HG03139 (cell line): ENCODE results near the gene RNF181.
"Not testable (repeated sequence)": the region's sequence is repeated elsewhere in the genome, so short reads cannot be mapped to it uniquely, and the experiment has no call there.

Source experiments
- ATAC-seq: cut with Tn5 transposase; IDR thresholded peaks from one replicate; pipeline ENCODE4 v1.9.1; 2021; ENCODE audit not compliant: unreplicated experiment

The RNF181 gene, protein sequence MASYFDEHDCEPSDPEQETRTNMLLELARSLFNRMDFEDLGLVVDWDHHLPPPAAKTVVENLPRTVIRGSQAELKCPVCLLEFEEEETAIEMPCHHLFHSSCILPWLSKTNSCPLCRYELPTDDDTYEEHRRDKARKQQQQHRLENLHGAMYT

DNA sequence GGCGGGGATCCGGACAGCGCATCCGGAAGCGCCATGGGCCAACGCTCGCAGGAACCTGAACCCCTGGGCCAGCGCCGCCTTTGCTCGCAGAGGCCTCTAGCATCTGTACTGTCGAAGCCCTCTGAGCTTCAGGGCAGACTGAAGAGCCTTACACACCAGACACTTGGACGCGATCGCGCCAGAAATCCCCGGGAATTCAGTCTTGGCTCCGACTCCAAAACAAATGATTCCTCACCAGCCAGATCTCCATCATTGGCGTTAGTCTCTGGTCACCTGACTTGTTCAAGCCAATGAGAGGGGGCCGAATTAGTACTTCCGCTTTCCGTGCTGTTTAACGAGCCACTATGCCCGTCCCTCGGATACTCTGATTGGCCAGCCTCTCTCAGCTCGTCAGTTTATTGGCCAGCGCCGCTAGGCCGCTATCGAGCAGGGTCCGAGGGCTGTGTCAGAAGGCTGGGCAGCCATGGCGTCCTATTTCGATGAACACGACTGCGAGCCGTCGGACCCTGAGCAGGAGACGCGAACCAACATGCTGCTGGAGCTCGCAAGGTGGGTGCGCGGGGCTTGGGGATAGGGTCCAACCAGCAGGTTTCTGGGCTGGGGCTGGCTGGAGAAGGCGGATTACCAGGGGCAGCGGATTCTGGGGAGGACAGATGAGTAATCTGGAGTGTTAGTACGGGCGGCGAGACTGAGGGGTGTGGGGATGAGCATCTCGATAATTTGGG is at the start of gene RNF181:
RNF181 (plus strand) TSS at position 445 of the 725 bp plus-strand sequence; CDS start at position 464, 19 bp downstream.
- peak; percentile 99 for ATAC-seq

DNA sequence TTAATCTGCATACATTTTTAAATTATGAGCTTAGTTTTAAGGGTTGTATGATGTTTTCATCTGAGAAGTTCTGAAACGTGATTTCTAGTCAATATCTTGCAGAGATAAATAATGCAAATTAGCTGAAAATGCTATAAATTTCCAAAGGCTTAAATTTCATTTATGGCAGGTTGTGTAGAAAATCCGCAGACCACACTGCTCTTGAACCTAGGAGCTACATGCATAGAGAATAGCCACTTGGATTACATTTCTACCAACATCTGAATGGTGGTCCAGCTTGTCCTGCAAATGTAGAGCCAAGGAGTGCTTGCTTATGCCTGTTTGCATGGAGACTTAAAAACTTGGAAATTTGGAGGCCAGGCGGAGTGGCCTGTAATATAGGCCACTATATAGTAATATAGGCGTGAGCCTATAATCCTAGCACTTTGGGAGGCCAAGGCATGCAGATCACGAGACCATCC is 49.7 kb upstream of the RNF181 start:
- no peak for ATAC-seq

DNA sequence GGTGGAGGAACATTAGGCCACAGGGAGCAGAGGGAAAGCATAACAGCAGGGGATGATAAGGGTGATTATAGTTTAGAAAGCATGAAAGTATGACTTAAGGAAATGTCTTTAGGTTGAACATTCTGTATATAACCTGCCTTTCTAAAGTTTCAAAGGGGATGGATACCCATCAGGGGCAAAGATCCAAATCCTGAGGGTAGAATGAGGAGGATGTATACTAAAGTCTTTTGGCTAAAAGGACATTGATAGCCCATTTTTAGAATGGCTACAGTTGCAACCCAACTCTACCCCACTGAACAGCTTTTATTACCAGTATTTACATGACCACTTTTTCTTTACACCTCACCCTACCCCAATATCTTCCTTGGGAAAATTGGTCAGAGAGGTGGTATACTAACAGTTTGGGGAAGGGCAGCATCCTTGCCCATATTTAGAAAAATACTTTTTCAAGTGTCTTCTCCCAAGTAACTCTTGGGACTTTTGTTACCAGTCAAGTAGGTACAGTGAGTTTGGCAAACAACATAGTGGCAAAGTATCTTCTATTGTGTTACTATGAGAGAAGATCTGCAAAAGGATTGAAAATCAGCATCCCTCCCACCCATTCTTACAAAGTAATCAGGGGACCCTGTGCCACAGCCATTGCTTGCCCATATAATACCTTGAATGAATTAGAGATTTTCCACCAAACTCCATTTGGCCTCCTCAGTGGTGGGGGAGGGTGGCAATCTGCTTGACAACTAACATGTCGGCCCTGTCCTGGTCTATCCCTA is 48.3 kb upstream of the RNF181 start:
- ATAC-seq = no peak

DNA sequence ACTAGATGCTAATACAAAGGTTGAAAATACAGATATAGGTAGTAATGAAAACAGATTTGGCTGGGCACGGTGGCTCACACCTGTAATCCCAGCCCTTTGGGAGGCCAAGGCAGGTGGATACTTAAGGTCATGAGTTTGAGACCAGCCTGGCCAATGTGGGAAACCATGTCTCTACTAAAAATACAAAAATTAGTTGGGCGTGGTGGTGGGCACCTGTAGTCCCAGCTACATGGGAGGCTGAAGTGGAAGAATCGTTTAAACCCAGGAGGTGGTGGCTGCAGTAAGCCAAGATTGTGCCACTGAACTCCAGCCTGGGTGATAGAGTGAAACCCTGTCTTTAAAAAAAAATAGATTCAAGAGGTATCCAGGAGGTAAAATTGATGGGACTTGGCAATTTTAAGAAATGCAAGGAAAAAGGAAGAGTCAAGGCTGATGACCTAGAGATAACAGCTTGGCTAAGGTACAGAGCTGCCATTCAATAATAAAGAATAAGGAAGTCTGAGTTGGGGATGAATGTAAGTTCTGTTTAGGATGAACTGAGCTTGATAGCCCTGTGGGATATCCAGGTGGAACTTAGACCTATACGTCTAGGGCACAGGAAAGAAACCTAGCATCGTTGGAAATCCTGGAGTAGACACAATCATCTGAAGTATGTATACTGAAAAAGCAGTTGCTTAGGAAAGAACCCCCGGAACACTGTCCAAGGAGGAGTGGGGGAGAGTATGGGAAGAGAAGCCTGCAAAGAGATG is 47.5 kb upstream of the RNF181 start:
- no peak for ATAC-seq

DNA sequence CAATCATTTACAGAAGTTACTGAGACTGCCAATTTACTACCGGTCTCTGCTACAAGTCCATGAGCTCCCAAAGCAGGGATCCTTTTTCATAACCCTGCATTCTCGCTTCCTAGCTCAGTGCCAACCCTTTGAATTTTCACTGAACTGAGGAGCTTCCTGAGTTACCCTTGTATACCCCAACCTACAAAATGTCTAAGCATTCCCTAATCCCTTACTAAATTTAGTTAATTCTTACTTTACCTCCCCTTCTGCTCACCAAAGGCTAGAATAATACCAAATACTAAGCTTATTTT is 47.0 kb upstream of the RNF181 start:
- no peak for ATAC-seq

DNA sequence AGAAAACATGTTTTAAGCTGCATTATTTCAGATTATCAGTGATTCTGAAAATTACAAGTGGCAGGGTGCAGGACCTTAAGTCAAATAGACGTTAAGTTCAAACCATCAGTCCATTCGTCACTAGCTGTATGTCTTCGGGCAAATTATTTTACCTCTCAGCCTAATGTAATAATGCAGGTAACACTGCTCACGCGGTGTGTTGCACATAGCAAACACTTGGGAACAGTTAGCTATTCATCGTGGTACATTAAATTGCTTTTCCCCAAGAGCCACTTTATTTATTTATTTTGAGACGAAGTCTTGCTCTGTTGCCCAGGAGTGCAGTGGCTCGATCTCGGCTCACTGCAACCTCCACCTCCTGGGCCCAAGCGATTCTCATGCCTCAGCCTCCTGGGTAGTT is 46.5 kb upstream of the RNF181 start:
- ATAC-seq = no peak

DNA sequence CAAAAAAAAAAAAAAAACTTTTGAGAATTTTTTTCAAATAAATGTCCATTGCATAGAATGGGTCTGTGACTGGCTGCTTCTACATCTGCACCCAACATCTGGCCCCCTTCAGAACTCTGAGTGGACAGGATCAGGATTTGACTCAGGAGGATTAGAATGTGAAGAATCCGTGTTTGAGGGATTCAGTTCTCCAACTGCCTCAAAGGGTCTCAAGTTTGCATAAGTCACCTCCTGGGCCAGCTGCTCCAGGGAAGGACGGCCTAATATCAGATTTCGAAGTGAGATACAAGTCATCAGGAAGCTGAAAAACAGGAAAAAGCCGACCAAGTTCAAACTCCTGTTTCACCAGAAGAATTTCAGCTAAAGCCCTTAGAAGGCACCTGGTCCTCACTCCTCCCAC is 45.7 kb upstream of the RNF181 start:
- ATAC-seq = no peak

DNA sequence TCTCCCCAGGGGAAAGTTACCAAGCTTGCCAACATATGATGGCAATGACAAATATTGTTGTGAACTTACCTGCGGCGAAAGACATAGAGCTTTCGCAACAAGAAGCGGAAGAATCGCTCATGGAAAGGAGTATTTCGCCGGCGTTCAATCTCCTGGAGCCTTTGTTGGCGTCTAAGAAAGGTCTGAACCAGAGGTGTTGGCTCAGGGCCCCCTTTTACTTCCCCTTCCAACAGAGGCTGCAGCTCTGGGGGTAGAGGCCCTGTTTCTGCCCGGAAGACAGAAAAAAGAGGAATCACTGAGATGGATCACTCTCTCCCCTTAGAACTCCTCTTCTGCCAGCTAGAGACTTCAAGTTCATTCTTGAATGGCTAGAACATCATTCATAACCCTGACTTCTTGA is 45.1 kb upstream of the RNF181 start:
- no peak for ATAC-seq

DNA sequence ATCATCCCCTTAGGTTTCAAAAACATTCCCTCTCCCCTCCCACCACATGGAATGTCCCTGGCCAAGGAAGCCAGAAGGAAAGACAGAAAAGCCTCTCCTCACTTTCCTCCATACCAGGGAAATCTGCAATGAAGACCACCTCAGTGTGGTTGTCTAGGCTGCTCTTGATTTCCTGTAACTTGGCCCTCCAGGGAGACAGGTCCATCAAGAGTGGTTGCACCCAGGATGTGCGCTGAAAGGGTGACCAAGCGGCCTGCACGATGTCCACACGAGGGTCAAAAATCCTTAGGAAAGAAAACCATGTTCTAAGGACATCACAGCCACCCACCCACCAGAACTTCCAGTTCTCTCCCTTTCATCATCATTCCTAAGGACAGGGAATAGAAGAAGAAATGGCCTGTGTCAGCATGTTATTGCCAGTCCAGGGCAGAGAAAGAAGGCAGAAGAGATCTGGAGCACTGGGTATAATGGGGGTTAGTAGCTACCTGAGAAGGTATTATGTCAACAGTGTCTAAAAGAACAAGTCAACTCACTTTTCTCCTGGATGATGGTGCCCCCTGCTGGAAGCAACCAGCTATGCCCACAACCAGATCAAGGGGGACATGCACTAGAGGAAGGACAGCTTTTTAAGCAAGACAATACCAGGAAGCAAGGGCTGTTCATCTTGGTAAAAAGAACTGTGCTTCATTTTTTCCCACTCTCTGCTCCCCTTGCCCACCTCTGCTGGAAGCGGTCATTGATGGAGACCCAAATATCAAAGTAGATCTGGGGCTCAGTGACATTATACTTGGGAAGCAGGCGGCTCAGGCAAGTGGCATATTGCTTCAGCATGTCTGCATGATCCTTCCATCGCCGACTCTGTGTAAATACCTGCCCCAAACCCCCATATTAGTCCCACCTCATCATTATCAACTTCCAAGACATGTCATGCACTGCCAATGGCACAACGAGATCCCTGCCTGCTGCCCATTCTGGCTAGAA is 43.6 kb upstream of the RNF181 start:
- ATAC-seq = peak; percentile 72

DNA sequence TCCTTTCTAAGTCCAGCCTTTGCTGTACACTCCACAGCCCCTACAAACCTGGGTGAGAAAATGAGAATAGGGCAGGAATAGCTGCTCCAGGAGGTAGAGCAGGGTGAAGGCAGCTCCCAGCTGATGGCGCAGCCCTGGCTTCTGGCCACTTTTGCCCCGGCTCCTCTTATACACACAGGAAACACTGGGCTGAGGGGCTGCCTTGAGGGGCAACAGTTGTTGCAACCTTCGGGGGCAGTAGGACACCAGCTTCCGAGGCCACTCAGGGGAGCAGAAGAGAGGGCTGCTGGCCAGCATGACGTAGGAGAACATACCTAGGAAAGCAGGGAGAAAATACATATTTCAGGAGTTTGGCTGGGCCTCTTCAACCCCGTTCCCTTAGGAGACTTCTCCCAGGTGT is 42.4 kb upstream of the RNF181 start:
- ATAC-seq = no peak

DNA sequence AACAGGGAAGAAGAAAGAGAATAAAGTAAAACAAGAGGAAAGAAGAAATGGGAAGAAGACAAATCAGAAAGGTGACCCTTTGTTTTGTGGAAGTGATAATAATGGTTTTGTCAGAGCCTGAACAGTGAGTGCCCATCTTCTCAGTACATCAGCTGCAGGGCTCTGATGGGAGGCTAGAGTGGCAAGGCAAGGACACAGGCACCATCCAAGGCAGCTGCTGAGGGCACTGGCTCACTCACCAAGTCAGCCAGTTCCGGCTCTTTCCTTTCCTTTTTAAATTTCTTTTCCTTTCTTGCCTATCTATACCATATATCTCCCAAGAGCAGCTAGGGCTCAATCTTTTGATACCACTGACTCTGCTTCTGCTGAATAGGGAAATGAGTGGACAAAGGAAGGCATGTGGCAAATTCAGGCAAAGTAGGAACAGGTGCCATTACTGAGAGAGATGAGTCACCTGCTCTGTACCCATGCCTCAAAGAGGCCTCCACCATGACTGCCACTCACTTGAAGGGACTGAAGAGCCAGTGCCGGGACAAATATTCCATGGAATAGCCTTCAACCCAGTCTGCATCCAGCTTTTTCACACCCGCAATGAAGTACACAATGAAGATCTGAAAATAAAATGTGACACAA is 40.4 kb upstream of the RNF181 start:
- ATAC-seq = no peak

DNA sequence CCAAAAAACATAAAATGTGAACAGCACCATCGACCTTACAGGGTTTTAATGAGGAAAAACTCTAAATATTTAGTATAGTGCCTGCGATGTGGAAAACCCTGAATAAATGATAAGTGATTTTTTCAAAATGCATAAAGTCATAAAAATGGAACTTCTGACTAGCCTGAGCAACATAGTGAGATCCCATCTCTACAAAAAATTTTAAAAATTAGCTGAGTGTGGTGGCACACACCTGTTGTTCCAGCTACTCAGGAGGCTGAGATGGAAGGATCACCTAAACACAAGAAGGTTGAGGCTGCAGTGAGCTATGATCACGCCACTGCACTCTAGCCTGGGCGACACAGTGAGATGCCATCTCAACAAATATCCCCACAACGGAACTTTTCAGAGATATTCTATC is 38.4 kb upstream of the RNF181 start:
- ATAC-seq = no peak

DNA sequence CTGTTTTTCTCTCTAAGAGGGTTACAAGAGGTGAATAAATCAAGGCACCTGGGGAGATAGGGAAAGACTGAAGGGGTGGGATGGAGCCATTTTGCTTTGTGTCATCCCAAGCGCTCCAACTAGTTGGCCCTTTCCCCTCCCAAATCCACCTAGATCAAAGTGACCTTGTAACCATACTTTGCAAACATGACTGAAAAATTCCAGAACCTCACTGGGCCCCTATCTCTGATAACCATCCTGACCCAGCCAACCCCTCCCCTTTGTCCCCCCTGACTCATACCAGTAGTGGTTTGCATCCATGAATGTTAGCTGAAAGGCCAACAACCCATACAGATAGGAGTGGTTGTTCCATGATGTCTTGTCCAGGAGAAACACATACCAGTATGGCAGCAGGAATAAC is 37.4 kb upstream of the RNF181 start:
- ATAC-seq = no peak

DNA sequence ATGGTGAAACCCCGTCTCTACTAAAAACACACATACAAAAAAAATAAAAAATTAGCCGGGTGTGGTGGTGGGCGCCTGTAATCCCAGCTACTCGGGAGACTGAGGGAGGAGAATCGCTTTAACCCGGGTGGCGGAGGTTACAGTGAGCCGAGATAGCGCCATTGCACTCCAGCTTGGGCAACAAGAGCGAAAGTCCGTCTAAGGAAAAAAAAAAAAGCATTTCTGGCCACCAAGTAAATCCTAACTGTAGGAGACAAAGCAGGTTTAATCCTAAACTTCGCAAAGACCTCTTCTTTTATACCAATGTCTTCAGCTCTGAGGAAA is 35.2 kb upstream of the RNF181 start:
- ATAC-seq = not testable (repeated sequence)

DNA sequence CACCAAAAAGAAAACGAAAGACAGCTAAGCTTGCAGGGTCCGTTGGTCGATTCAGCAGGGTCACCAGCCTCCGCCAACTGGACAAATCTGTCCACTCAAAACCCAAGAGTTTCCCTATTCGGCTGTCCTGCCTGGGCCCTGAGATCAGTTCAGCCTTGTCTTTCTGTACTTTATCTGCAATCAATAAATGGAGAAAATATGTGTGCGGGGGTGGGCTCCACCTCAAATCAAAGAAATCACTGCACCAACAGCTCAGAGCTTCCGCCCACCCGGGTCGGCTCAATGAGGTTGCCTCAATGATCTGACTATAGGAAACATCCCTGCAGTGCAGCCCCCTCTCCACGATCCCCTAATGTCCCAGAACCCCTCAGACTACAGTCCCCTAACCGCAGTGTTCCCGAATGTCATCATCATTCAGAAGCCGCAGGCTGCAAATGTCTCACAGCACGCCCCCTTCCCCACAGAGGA is 34.7 kb upstream of the RNF181 start:
- ATAC-seq = no peak

DNA sequence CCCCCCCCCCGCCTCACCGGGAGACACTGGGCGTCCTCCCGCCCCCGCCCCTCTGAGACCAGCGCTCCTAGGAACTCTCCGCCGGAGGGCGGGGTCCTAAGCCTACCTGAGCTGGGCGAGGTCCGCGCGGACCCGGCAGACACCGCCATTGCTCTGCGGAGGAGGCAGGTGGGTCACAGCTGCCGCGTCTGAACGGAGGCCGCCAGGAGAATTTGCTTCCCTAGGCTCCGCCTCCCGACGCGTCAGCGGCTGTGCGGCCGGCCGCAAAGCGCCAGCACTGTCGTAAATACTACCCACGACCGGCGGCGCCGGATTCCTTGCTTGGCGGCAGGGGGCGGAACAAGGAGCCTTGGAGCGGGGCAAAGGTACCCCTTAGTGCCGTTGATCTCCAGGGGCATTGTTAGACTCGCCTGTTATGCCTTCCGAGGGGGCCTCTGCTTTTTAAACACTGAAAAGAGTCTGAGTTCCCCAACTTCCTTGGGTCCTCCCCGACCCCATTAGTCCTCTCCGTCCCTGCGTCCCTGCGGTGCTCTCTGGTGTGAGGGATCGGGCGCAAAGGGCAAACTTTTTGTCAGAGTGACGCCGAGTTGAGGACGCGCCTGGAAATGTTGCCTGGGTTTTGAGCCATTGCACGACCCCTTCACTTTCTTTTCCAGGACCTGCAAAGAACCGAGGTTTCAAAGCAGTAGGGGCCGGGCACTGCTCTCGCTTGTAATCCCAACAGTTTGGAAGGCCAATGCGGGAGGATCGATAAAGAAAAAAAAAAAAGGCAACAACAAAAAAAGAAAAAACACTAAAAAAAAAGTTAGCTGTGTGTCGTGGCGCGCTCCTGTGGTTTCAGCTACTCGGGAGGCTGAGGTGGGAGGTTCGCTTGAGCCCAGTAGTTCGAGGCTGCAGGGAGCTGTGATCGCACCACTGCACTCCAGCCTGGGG is 34.0 kb upstream of the RNF181 start, which contains the start of gene GGCX:
GGCX (minus strand) TSS at position 214 of the 933 bp plus-strand sequence; CDS start at position 149, 65 bp downstream.
- peak; percentile 89 for ATAC-seq

DNA sequence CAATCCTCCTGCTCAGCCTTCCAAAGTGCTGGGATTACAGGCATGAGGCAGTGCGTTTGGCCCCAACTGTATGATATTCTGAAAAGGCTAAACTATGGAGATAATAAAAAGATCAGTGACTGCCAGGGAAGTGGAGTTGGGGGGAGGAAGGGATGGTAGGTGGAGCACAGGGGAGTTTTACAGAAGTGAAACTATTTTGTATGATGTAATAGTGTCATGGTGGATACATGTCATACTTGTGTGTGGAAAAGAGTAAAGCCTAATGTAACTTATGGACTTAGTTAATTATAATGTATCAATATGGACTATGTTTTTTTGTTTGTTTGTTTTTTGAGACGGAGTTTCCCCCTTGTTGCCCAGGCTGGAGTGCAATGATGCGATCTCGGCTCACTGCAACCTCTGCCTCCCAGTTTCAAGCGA is 31.4 kb upstream of the RNF181 start:
- no peak for ATAC-seq

DNA sequence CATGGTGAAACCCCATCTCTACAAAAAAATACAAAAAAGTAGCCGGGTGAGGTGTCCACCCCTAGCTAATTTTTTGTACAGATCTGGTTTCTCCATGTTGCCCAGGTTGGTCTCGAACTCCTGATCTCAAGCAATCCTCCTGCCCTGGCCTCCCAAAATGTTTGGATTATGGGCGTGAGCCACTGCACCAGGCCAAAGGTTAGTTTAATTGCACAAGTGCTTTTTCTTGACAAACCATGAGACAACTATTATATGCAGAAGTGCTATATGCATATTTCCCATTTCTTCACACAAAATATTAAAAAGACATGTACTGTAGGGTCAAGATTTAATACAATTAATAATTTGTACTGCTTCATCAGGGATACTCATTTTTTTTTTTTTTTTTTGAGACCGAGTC is 29.3 kb upstream of the RNF181 start:
- no peak for ATAC-seq

DNA sequence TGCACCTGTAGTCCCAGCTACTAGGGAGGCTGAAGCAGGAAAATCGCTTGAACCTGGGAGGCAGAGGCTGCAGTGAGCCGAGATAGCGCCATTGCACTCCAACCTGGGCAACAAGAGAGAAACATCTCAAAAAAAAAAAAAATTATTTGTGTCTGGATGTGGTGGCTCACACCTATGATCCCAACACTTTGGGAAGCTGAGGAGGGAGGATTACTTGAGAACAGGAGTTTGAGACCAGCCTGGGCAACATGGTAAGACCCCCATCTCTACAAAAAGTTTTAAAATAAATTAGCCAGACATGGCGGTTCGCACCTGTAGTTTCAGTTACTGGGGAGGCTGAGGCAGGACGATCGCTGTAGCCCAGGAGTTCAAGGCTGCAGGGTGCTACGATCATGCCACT is 19.8 kb upstream of the RNF181 start:
- no peak for ATAC-seq
